Stimulated activated CD4-positive, alpha-beta T cell treated with anti-CD3 and anti-CD28 coated beads, Interleukin-15, amount 100 ng/mL, for 48 hours (primary cell): ENCODE results near the gene CDX1.

ENCODE experiments used
- DNase-seq, 2 donors: peaks; one replicate each; pipeline ENCODE4 v3.0.0-alpha.2; 2020; ENCODE audit warnings: low read depth in 2 of 2

CDX1 gene

DNA sequence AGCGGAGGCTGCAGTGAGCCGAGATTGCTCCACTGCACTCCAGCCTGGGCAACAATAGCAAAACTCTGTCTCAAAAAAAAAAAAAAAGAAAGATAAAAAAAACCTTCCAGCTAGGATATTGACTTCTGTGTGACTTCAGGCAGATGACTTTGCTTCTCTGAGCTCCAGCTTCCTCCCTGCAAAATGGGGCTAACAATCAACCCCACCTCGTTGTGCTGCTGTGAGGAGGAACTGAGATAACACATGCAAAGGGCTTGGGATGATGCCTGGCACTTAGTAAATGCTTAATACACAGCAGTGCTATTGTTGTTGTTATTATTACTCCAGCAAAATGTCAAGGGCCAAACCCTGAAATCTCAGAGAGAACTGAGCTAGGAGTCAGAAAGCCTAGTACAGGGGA, 3.5 kb upstream of the CDX1 start:
- DNase-seq = no peak

DNA sequence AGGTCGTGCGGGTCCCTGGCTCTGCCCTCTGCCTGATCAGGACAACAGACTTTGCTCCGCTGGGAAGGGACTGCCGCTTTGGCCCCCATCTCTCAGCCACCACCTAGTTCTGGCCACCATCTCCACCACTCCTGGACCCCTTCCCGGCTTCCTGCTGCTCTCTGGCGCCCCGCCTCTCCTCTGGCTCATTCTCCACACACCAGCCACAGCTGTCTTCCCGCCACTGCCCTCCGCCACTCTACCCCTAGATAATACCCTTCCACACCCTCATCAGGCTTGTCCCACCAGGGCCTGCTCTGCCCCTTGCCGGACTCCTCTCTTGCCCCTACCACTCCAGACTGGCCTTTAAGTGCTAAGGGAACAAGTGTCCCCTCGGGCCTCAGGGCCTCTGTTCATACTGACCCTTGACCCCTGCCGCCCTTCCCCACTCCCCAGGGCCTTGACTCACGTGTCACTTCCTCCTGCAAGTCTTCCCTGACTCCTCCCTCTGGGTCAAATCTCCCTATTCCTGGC, 3.0 kb upstream of the CDX1 start:
- DNase-seq = no peak

DNA sequence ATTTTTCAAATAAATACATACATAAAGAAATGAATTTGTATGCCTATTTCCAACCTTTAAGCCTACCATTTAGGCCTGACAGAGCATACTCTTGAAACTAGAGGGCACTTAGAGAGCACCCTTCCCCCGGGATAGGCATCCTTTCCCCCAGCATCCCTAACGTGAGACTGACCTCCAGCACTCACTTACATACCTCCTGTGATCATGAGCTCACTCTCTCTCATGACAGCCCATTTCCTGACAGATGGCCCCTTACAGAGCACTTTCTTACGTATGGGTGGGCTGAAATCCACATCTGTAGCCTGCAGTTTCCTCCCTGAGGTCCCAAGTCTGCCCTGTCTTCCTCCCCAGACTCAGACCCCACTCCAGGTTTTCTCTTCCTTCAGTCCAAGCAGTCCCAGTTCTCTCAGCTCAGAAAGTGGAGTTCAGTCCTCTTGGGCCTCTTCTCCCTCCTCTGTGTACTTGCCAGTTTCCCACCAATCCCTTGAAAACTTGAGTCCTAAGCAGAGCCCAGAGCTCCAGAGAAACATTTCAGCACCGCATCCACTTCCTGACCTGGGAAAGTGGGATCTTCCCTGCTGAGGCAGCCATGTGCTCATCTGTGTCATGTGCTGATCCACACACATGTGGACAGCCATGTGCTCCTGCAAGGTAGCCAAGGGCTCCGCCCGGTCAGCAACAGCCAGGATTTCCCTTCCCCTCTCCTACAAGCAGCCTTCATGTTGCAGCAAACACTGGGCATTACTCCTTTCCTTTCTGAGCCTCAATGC, 2.2 kb upstream of the CDX1 start:
- DNase-seq = no peak

DNA sequence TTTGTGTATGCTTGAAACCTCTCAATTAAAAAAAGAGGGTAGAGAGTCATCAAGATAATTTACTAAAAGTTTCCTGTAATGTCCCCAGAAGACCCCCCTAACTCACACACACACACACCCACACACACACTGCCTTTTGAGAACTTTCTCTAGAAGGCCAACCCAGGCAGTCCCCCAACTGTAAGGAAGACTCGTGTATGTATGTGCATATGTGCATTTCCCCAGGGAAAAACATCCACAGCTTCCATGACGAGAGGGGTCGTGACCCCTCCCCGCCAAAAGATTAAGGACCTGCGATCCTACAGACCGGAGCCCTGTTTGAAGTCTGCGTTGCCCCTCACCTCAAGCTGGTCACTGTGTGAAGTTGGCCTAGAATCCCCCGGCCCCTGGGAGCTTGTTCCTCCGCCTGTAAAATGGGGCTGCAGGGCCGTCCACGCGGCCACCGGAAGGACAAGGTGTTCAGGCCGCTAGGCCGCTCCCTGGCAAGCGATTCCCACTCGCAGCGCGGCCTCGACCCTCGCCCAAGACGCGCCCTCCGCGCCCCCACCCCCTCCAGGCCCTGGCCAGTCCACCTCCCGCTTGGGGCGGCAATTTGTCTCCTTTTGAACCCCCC, 435 bp upstream of the CDX1 start:
- DNase-seq = no peak

DNA sequence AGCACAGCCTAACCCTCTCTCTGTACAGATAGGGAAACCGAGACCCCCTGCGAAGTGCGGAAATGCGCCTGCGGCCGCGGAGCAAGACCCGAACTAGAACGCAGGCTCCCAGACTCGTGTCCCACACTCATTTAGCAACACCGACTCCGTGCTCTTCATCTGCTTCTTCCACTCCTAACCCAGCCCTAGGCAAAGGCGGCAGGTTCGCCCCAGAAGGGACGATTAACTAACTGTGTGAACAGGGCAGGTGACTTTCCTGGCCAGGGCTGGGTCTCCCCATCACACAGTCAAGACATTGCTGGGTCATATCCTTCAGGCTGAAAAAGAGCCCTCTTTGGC, 903 bp downstream of the CDX1 start:
- DNase-seq = no peak

DNA sequence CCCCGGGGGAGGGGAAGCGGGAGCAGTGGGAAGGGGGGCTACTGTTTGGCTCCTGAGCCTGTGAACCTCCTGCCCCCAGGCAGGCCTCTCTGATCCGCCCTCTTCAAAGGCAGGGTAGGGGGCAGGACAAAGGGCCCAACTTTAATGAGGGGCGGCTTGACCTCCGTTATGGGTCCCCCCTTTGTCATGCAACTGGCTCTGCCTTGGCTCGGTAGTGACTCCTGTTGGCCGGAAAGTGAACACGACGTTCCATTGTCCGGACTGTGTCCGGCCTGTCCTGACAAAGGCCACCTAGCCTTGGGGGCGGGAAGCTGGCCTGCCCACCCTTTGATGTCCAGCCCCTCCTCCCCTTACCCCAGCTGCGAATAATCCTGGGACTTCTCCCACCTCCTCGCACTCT, 1.3 kb downstream of the CDX1 start:
- DNase-seq = no peak

DNA sequence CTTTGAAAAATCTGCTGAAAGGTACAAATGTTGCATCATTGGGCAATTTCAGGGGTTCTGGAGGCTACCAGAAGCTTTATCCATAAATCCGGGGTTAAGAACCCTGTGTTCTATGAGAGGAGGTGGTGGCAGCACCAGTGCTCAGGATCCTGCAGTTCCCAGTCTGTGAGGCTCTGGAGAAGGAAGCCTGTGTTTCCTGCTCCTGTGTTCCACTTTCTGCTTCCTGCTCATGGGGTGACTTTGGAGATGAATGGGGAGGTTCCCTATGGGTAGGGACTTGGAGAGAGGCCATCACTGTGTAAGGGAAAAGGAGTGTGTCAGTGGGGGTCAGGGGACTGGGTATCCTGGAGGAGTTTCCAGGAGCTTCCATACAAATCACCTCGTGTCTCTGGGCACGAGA, 2.3 kb downstream of the CDX1 start:
- no peak for DNase-seq

DNA sequence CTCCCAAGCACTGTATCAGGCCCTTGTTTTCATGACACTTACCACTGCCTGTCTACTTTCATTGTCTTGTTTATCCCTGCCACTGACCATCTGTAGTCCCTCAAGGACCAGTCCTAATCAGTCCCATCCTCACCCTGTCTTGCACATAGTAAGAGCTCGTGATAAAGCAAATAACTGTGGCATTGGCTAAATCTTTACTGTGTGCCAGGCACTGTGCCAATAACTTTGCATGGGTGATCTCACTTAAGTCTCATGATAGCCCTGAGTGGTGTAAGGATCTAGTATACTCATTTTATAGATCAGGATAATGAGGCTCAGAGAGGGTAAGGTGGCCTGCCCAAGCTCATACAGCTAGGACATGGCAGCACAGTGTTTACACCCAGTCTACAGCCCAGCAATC, 5.6 kb downstream of the CDX1 start:
- DNase-seq = no peak

DNA sequence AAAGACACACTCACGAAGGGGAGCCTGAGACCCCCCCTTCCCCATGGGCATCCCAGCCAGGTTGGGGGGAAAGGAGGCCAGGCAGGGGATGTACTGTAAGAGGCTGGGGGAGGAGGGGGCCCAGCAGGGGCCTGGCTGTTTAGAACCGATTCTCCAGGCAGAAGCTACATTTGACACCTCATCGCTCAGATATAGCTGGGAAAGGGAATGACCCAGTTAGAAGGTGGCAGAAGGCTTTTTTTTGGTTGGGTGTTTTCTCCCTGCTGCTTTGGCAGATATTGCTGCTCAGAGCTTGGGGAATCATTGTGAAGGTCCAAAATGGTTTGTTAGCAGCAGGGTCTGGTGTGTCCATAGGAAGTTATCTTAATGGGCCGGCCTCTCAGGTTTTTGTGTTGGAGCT, 6.0 kb downstream of the CDX1 start:
- no peak for DNase-seq

DNA sequence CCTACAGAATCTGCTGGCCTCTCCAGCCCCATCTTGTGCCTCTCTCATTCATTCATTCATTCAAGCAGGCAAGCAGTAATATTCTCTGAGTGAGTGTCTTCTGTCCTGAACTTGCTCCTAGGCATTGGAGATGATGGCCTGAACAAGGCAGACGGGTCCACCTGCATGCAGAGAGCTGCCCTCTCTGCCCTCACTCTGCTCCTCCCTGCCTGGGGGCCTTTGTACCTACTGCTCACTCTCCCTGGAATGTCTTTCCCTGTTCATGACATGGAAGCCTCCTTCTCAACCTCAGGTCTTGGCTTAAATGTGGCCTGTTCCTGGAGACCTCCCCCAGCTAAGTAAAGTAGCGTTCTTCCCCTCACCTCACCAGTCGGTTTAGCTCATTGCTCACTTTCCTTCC, 6.6 kb downstream of the CDX1 start:
- no peak for DNase-seq

DNA sequence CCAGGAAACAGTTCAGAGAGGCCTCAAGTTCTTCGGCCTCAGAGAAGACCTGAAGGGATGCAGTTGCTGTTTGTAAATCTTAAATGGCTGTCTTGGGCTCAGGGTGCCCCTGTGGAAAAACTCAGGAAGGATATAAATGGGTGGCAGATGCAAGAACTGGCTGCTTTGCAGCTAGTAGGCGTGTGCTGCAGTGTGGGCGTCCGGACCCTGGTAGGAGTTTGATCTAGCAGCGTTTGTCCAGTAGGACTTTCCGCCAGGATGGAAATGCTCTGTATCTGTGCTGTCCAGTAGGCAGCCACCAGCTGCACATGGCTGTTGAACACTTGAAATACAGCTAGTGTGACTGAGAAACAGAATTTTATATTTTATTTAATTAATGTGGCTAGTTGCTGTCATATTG, 7.7 kb downstream of the CDX1 start:
- DNase-seq = no peak

DNA sequence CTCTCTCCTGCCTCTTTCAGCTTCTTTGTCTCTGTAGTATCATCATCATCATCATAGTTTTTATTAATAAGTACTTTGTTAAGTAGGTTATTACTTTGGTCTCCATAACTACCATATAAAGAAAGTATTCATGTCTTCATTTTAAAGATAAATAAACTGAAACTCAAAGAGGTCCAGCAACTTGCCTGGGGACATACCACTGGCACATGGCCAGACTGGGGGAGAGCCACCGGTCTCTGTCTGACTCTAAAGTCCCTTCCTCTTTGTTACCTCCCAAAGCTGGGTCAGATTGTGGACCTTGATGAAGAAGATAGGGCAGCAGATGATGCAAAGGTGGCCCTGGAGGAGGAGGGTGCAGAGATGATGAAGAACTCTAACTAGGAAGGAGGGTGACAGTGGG, 8.5 kb downstream of the CDX1 start:
- no peak for DNase-seq

DNA sequence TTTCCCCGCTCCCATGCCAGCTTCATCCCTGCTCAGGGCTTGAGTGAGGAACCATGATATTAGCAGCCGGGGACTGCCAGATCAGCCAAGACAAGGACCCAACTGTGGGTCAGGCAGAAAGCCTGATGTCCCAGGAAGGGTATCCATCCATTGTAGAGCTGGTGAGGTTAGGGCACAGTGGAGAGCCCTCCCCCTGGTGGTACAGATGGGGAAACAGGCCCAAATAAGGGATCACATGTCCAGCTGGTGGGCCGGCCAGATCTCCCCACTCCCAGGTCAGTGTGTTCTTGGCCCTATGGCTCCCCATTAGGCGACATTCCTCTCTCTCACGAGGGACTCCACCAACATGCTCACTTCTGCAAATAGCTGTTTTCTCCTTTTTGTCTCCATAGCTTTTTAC, 9.0 kb downstream of the CDX1 start:
- DNase-seq = no peak

DNA sequence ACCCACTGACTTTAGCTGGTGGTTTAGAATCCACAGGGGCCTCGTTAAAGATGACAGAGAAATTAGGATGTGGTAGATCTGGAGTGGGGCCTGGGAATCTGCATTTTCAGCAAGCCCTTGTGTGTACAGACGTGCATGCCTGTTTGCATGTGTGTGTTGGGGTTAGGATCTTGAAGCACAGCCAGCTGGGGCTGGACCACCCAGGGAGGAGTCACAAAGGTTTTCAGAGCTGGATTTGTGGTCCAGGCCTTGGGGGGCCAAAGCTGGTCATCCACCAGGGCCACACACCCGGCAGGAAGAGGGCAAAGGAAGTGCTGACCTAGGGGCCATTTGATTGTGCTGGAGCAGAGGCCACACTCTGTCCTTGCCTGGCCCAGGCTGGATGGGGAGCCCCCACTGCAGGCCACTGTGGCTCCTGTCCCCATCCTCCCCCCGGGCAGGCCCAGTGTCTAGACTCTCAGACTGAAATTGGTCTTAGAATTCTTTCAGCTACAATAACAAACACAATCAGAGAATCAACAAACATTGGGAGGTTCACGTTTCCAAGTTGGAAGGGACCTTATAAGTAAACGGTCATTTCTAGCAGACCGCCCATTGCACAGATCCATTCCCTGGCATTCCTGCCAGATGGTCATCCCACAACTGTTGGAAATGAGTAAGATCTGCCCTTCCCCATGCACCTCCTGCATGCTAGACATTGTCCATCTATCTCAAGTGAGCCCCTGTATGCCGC, 10.3 kb downstream of the CDX1 start:
- no peak for DNase-seq

DNA sequence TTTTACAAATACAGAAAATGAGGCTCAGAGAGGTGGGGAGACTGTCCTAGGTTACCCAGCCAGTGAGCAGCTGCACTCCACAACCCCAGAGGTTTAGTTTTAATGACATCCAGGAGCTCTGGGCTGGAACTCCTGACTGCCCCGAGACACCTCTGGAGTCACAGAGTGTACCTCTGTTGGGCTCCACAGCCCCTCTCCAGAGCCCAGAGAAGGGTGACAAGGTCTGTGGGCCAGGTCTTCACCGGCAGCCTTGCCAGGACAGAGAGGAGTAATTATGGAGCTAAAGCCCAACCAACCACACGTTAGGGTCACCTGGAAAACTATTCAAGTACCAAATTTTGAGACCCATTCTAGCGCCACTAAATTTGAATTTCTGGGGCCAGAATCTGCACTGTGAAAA, 11.1 kb downstream of the CDX1 start:
- DNase-seq = no peak

DNA sequence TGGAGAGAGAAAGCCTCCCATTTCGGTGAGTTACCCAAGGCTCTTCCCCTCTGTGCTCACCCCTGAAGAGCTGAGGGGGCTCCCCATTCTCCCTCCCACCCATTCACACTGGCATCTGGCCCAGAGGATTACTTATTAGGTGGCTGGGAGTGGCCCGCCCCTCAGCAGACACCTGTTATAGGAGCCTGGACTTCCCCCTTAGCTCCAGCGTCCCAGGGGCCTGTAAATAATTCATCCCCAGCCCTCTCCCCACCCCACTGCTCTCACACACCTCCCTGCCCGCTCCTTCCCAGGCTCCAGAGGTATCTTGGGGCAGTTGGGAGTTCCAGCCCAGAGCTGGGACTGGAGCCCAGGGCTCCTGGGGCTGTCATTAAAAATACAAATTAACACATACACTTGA, 11.7 kb downstream of the CDX1 start:
- DNase-seq = no peak

DNA sequence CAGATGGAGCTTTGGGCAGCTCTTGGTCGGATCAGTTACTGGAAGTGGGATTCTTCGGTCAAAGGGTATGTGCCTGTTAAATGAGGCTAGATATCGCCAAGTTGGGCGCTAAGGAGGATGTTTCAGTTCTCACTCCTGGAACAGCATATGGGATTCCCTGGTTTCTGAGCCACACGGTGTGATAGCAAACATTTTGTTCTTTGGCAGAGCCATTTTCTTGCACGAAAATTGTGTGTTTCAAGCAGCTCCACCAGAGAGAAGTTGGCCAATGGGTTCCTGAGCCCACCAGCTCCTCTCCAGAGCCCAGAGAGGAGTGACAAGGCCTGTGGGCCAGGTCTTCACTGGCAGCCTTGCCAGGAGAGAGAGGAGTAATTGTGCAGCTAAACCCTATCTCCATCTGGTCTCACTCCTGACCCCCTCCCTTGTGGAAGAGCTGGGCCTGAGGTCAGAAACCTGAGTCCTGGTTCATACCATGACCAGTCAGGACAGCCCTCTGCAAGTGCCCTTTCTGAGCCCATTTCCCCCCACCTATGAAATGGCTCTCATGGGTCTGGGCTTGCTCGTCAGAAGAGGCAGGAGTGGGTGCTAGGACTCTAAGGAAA, 12.5 kb downstream of the CDX1 start:
- no peak for DNase-seq

DNA sequence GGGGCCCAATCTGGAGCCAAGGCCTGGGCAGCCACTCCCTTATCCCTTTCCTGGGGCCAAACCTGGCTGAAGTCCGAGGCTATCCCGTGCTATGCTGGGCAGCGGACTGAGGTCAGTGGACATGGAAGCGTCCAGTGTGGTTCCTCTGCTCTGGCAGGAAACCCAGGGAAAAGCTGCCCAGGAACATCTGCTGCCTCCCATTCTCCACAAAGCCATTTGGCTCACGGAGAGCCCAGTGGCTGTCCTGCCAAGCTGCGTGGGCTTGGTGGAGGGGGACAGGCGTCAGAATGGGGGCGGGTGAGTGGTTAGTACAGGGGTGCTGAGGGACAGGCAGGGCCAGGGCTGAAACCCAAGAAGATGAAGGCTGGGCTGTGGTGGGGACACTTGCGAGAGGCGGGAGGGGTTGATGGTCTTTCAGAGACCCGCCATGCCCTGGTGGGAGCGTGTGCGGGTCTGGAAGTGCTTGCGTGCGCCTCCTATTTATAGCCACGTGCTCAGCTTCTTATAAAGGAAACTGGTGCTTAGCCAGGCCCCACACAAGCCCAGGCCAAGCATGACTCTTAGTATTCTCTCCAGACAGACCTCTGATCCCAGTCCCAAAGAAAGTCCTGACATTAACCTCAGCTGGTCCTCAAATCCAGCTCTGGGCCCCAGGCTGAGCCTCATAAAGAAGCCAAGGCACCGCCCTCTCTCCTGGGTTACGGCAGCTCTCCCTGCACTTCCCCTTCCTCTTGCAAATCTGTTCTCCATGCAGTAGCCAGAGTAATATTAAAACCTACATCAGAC, 13.9 kb downstream of the CDX1 start:
- DNase-seq = no peak

DNA sequence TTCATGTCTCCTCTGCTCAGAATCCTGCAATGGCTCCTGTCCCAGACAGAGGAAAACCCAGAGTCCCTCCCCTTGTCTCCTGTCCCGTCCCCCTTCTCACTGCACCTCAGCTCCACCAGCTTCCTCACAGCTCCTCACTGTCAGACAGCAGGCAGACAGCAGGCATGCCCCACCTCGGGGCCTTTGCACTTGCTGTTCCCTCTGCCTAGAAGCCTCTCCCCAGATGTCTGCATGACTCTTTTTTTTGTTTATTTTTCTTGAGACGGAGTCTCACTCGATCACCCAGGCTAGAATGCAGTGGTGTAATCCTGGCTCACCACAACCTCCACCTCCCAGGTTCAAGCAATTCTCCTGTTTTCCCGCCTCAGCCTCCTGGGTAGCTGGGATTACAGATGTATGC, 14.4 kb downstream of the CDX1 start:
- DNase-seq = no peak

DNA sequence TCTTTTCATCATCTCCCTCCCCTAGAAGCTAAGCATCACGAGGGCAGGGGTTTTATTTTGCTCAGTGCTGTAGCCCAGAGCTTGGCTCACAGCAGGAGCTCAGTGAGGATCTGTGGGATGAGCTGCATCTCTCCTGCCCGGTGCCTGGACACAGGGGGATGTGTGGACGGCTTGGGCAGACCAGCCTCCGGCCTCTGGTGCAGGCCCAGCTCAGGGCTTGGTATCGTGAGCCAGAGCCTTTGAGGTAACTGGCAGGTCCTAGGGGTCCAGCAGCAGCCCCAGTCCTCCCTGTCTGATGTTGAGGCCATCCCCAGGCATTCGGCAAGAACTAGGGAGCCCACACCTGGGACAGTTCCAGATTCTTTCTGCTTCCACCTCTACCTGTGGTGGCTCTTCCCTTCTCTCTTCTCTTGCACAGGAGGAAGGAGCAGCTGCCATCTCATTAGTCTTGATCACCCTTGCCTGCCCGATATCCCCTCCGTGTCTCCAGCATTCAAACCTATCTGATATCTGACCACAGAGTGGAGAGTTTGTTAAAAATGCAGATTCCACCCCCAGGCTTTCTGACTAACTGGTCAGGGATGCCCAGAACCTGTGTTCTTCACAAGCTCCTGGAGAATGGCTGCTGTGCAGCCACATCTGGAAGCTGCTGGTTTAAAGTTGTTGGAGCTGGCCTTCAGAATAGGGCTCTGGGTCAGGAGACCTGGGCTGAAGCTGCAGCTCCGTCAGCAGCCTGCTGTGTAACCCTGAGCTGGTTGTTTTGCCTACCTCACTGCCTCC, 15.4 kb downstream of the CDX1 start:
- DNase-seq = no peak

DNA sequence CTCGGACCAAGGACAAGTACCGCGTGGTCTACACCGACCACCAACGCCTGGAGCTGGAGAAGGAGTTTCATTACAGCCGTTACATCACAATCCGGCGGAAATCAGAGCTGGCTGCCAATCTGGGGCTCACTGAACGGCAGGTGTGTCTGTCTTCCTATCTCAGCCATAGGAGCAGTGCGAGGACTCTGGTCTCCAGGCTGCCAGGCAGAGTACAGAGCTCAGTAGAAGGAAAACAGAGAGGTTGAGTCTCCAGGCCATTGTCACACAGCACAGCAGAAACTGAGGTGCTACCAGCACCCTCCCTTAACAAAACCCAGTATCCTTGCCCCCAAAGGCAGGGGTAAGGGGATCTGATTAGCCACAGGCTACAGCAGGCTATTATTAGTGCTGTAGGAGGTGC, 16.2 kb downstream of the CDX1 start:
- no peak for DNase-seq
